Measurements from ENCODE around the gene CDC14B.

CDC14B gene

DNA sequence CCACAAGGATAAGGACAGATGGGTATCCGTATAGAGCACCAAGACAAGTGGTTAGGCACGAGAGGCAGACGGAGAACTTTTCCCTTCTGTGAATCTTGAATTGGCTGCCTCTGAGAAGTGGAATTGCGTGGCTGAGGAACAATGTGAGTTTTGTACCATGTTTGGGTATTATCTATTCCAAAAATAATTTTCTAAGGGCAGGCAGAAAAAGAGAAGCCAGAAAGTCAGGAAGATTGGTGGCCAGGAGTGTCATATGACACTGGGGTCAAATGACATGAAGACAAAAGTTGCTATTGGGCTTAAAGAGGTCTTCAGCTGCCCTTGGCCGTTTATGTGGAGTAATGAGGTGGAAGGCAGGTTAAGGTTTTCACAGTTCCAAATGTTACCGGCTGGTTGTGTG lies 155.2 kb downstream of the CDC14B start:
- H3K4me3 ChIP-seq = no peak overlapping the region

DNA sequence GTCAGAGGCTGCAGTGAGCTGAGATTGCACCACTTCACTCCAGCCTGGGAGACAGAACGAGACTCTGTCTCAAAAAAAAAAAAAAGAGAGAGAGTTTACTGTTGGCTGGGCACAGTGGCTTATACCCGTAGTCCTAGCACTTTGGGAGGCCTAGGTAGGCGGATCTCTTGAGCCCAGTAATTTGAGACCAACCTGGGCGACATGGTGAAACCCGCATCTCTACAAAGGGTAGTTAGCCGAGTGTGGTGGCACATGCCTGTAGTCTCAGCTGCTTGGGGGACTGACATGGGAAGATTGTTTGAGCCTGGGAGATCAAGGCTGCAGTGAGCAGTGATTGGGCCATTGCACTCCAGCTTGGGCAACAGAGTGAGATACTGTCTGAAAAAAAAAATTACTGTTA lies 157.1 kb downstream of the CDC14B start:
- Histone ChIP-seq H3K4me3 (no peak overlapping the region), H3K27ac (no peak overlapping the region)

More for the DNA sequence above, 155.2 kb downstream of the CDC14B start:
- H3K27ac ChIP-seq = peak overlapping the region in 1 of 21 experiments; percentile 30

DNA sequence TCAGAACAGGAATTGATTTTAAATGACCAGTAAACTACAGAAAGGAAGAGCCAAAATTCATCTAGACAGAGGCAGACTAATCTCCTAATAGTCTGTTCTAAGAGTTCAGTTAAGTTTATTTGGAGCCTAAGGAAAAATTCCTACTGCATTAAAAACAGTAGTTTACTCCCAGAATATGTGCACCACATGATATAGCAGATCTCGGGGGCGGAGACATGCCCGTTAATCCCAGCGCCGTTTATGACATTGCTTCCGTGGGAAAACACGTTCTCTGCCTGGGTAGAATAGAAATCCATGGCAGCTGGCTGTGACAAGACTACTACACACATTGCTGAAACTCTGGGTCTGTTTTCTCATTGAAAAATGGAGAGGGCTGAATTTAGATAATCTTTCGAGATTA lies 158.3 kb downstream of the CDC14B start:
- H3K27ac ChIP-seq = peak overlapping the region in 2 of 21 experiments; percentile 16 to 24
- no peak overlapping the region for H3K4me3 ChIP-seq

DNA sequence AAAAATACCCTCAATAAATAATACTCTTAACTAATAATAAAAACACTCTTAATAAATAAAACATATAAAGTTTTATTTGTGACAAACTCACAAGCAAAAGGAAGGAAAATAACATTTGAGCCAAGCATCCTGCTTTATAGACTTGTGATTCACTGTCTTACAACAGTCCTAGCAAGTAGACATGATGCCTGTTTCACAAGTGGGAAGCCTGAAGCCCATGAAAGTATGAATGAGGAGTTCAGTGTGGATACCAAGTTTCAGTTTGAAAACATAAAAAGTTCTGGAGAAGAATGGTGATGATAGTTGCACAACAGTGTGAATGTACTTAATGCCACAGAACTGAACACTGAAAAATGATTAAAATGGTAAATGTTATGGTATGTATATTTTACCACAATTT lies 158.8 kb downstream of the CDC14B start:
- Histone ChIP-seq H3K27ac (peak overlapping the region in 1 of 21 experiments; percentile 16), H3K4me3 (no peak overlapping the region)

DNA sequence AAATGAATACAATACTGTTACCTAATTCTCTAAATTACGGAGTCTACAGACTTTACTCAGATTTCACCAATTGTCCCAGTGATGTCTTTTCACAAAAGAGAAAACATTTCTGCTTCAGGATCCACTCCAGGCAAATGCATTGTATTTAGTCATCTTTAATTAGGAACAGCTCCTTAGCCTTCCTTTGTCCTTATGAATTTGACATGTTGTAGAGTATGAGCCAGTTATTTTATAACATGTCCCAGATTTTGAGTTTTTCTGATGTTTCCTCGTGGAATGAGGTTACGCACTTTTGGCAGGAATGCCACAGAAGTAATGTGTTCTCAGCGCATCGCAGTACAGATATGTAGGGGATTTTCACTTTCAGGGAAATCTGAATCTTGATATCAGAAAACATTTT lies 159.2 kb downstream of the CDC14B start:
- Histone ChIP-seq H3K27ac (no peak overlapping the region), H3K4me3 (no peak overlapping the region)

DNA sequence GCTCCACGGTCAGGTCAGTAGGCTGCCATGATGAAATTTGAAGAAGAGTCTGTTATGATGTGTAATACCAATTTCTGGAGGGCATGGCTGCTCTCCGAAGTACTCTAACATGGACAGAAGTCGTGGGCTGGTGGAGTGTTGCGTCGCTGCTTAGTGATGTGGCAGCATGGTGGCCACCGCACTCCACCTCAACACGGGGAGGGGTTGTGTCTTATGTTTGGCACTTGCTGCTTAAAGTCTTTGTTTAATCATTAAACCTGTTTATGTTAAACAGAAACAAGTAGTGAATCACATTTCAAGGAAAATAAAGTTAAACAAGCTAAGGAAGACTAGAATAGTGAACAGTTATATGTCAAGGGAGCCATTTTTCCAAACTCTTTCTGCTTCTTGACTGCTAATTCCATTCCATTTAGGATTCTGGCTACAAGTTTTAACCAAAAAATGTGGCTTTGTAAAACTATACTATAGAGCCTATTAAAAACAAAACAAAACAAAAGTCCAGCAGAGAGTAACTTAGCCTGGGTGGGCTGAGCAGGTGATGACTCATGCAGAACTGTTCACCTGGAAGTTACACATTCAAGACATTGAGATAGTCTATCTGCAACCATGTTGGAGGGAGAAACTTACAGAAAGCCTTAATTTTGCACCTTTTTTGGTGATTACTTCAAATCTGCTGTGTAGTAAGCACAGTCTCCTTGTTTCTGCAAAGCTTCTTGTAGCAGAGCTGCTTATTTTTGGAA lies 160.2 kb downstream of the CDC14B start:
- H3K27ac ChIP-seq = no peak overlapping the region

DNA sequence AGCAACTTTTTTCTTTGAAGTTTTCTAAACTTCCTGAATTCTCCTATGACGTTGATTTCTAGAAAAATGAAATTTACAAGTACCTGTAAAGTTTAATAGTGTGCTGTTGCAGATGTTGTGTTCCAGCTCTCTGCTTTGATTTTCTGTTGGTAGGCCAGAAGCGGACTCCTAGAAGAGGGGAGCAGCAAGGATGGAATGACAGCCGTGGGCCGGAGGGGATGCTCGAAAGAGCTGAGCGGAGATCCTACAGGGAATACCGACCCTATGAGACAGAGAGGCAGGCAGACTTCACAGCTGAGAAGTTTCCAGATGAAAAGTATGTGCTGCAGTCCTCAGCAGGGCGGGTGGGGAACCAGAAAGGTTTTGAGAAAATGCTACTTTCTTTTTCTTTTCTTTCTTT lies 161.4 kb downstream of the CDC14B start:
- H3K4me3 ChIP-seq = no peak overlapping the region
- no peak overlapping the region for H3K27ac ChIP-seq

More for the DNA sequence above, 160.2 kb downstream of the CDC14B start:
- no peak overlapping the region for H3K4me3 ChIP-seq

DNA sequence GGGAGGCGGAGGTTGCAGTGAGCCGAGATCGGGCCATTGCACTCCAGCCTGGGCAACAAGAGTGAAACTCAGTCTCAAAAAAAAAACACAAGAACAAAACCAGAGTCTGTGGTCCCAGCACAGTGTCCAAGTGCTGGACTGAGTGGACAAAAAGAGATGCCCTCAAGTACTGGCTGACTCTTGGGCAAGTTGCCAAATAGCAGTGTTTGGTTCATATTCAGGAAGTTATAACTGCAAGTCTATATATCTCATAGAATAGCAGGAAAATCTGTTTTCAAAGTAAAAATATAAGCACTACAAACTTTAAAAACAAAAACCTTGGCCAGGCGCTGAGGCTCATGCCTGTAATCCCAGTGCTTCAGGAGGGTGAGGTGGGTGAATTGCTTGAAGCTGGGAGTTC lies 162.4 kb downstream of the CDC14B start:
- no peak overlapping the region for H3K27ac ChIP-seq
- H3K4me3 ChIP-seq = no peak overlapping the region

DNA sequence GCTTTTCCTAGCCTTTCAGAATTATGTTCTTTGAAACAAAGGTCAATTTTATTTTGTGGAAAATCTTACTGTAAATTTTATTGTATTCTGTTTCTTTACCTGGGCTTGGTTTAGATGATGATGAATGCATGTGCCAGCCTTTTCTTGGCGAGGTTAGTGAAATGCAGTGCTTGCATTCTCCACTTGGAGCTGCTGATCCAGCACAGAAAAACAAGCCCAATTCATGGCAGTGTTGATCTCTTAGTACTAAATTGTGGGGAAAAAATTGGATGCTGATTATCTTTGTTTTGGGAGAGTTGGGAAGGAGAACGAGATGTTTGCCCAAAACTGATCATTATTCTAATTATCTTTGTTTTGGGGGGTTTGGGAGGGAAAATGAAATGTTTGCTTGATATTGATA lies 166.0 kb downstream of the CDC14B start:
- no peak overlapping the region for H3K27ac ChIP-seq
- no peak overlapping the region for H3K4me3 ChIP-seq

DNA sequence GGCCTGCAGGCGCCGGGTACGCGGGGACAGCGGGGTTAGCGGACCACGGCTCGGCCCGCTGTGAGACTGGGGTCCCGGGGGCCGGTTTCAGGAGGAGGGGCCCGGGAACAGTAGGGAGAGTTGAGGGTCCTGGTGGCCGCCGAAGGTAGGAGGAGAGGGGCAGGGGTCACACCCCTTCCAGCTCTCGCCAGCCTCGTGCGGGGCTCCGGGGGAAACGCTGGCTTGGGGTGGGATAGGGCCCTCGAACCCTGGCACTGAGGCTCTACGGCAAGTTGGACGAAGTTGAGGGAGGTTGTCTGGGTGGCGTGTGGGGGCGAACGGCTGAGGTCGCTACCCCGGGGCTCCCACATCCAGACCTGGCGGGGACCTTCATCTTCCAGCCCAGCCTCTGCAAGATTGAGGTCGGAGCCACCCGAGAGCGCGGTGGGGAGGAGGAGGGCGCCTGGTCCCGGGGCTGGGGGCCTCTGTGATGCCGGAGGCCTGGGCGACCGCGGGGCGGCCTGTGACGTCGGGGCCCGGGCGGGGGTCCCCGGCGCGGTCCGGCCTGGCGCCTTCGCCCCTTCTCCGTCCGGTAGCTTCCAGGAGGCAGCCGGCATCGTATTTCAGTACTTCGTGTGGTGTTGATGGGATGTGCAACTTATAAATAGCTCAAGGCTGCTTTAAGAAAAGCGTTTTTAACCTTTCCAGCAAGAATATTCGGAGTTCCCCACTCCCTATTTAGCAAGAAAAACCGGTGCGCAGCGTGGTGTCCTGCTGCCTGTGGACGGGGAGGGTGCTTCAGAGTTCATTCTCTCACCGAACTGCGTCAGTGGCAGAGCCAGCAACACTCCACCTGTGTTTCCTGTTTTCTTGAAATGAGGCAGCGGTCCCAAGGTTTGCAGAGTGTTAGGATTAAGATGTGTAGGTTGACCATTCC lies 168.8 kb downstream of the CDC14B start:
- Histone ChIP-seq H3K4me3 (peak overlapping the region; percentile 63 to 78 (median 68)), H3K27ac (peak overlapping the region in 19 of 21 experiments; percentile 42 to 85 (median 69))

Data from skin epidermis (tissue), 12 donors.